ENCODE measurements around the gene EIF2S3.
"Not testable (repeated sequence)": the region's sequence is repeated elsewhere in the genome, so short reads cannot be mapped to it uniquely, and the experiment has no call there.

Gene EIF2S3

GRCh38 chrX:24054182-24055042 is at the start of gene EIF2S3:
Gene EIF2S3 (plus strand): TSS chrX:24054956. CDS start chrX:24054969, 13 bp downstream.
- DNase-seq (ENCODE audit: low read depth in 2 of 2) = peak; percentile 72 to 79

GRCh38 chrX:24005028-24005427 is 49.7 kb upstream of the EIF2S3 start:
- DNase-seq (ENCODE audit: low read depth in 2 of 2) = no peak

DNA sequence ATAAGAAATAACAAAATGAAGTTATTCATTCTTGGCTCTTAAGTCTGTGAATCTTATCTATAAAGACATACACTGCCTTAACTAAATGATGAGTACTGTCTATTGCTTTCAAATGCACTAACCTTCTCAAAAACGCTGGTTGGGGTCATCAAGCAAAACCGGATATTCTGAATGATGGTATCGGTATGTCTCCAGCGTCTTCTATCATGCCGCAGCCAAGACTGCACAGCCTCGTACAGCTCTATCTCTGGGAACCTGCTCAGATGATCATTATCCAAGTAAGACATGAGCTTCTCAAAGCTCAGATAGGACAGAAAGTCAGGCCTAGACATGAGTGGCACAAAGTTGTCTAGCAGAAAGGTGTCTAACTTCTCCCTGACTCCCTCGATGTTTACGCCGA is 48.9 kb upstream of the EIF2S3 start:
- no peak for DNase-seq (ENCODE audit: low read depth in 2 of 2)

- no peak for DNase-seq (ENCODE audit: low read depth in 2 of 2)
Measured at GRCh38 chrX:24012266-24012665, 42.5 kb upstream of the EIF2S3 start.

DNA sequence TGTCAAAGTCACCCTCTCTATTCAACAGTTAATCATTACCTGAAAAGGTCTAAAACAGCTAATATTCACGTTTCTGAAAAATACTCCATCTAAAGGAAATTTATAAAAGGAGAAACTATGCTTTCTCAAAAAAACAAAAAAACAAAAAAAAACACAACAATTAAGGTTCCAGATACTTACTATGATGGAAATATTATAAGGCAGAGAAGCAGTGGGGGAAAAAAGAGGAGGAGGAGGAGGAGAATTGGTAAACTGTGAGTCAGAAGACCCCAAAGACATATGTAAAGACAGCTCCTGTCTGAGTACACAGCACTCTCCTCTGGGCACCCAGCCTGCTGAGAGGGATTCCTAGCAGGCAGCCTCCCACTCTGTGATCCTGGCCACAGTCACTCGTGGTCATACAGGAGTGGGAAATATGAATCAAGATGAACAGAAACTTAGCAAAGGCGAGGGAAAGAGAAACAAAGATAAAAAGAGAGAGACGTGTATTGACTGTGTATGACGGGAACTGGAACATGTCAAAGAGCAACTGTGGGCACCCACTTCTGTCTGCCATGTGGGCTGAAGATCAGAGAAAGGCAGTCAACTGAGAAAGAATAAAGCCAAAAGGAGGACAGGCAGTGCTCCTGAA is 40.3 kb upstream of the EIF2S3 start:
- peak; percentile 10 to 46 for DNase-seq (ENCODE audit: low read depth in 2 of 2)

DNA sequence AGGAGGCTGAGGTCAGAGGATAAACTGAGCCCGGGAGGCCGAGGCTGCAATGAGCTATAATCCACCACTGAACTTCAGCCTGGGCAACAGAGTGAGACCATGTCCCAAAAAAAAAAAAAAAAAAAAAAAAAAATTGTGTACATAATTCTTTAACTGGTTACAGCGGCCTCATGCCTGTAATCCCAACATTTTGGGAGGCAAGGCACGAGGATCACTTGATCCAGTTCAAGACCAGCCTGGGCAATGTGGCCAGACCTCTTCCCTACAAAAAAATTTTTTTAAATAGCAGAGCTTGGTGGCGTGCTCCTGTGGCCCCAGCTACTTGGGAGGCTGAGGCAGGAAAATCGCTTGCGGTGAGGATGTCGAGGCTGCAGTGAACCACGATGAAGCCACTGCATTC is 37.1 kb upstream of the EIF2S3 start:
- no peak for DNase-seq (ENCODE audit: low read depth in 2 of 2)

DNA sequence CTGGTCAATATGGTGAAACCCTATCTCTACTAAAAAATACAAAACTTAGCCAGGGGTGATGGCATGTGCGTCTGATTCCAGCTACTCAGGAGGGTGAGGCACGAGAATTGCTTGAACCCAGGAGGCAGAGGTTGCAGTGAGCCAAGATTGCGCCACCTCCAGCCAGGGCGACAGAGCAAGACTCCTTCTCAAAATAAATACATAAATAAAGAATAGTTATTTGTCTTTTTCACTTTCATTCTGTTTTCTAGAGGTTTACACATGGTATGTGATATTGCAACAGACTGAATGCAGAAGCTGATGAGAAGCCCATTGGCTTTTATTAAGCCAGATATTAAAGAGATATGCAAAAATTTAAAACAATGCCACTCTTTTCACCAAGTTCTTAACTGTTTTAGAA is 35.9 kb upstream of the EIF2S3 start:
- no peak for DNase-seq (ENCODE audit: low read depth in 2 of 2)

- DNase-seq (ENCODE audit: low read depth in 2 of 2) = no peak
Measured at GRCh38 chrX:24019448-24019847, 35.3 kb upstream of the EIF2S3 start.

DNA sequence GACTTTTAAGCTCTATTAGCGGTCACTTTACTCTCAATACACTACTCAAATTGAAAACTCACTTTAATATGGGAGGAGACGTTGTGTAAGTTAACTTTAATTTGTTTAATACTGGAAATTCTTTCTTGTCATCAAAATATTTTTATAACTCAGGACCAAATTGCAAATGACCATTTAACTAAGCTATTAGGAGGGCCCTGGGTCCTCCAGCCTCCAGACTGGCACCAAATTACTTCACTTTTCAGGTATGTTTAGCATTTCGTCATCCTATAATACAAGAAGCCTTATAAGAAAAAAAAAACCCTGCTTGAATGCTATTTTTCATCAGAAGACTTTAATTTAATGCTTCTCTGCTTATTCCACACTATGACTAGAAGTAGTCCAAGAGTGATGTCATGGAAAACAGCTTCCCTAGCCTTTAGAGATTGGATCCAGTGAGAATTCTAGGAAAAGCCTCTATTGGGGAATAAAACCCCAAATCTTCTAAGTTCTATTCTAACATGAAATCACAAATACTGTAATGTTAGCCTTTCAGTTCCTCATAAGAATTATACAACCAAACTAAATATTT is 34.4 kb upstream of the EIF2S3 start:
- no peak for DNase-seq (ENCODE audit: low read depth in 2 of 2)

DNA sequence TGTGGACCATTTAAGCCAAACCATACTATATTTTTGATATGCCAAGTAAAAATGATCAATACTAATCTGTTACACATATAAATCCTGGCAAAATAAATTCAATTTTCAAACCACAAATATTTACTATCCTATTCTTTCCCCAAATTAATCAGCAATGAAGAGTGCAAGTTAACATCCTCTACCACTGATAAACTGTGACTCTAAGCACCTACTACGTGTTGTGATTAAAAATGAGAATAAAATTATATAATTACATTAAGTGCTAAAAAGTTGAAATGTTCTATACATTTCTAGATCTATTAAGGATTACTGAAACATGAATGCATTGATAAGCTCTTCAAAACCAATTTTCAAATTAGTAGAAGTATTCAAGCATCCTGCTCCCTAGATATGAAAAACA is 31.2 kb upstream of the EIF2S3 start:
- DNase-seq (ENCODE audit: low read depth in 2 of 2) = no peak

DNA sequence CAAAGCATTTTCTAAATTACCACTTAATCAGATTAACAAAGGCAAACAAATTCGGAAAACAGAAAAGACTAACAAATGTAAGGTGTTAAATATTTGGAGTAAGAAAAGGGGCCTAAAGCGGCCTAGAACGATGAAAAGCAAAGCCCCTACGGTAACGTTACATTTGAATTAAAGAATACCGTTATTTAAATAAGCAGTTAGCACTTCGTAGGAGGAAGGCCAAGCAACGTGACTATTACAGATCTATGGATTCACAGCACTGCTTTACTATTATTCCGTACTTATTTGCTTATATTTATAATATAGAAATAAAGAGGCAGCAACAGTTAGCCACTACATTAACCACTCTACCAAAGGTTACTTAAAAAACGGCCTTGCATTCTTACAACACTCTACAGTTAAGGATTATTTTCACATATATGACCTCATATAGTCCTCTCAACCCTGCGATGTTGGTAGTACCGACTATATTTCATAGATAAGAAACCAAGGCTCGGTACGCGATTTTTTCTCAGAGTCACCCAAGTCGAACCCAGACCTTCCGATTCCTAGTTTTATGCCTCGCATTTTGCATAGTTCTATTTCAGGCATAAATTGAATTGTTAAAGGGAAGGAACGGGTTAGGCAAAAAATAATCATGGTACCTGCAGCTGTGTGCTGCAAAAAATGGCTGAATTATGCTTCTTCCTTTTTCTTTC is 30.6 kb upstream of the EIF2S3 start:
- no peak for DNase-seq (ENCODE audit: low read depth in 2 of 2)

DNA sequence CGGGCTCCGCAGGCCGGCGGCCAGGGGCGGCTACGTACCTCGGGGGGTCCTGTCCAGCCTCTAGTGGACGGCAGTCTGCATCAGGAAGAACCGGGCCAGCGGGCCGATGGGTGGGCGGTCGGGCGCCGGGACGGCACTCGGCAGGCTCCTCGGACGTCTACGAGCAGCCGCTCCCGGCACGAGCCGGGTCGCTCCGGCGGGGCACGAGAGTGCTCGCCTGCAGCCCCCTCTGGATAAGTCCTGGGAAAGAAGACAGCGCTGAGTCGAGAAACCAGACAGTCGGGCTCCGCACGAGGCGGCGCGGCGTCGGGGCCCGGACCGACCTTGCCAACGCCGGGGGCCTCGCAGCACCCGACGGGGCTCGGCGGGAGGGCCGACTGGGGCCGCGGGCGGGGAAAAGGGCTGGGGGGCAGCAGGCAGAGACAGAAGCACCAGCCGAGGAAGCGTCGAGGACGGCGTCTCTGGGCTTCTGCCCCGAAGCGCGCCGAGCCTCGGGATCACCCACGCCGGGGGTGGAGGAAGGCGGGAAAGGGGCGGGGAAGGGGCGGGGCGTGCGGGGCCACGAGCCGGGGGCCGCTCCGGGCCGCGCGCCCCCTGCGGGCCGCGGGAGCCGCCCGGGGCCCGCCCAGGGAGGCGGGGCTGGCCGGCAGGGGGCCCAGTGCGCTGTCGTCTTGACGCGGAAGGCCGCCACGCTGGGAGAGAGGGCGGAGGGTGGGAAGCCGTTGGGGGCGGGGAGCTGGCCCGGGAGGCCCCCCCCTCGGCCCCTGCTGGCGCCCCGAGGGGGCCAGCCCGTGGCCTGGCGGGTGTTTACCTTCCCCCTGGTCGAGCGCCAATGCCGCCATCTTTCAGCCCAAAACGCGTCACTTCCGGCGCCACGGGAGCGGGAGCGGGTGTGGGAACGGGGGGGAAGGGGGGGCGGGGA is 29.7 kb upstream of the EIF2S3 start:
- peak; percentile 82 to 83 for DNase-seq (ENCODE audit: low read depth in 2 of 2)

DNA sequence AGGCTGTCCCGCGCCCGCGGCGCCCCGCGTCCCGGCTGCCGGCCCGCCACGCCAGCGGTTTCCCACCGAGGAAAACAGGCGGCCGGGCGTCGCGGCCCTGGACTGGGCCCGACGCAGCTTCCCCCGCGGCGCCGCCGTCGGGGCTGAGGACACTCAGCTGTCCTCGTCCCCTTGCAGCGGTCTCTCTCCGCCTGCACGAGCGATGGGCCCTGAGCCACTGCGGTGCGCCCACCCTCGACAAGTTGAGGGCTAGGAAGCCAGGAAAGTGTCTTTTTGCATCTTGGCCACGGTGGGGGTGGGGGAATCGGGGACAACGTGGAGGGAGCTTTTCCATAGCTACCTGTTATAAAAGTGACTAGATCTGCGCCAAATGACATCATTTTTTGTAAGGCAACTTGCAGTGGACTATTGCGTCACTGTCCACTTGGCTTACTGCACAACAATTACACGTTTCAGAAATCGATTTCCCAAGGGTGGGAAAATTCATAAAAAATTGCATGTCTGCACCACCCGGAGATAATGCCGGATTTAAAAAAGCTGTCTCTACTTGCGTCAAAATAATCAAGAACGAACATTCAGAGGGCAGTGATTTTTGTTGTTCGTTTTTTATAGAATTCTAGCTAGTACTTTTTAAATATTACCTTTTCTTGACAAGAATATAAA is 28.9 kb upstream of the EIF2S3 start:
- no peak for DNase-seq (ENCODE audit: low read depth in 2 of 2)

DNA sequence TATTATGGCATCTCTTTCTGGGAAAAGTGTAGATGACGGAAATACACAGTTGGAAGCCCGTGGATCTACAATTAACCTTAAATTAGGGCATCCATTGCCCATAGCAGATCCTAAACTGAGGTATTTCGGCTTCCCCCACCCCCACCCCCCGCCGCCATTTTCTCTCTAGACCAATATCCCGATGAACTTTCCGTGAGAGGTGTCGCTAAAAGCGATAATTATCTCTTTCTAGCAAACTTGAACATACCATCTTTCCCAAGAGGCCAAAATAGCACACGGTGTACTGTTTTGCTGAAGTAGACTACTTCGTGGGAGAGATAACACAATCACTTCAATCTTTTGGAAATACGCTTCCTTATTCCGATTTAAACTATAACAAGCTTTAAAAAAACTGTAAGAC is 28.3 kb upstream of the EIF2S3 start:
- no peak for DNase-seq (ENCODE audit: low read depth in 2 of 2)

- no peak for DNase-seq (ENCODE audit: low read depth in 2 of 2)
Measured at GRCh38 chrX:24027086-24027485, 27.7 kb upstream of the EIF2S3 start, which contains the start of gene KLHL15. Gene KLHL15 (minus strand): TSS chrX:24027186. CDS start chrX:24006693, 20,493 bp downstream.

DNA sequence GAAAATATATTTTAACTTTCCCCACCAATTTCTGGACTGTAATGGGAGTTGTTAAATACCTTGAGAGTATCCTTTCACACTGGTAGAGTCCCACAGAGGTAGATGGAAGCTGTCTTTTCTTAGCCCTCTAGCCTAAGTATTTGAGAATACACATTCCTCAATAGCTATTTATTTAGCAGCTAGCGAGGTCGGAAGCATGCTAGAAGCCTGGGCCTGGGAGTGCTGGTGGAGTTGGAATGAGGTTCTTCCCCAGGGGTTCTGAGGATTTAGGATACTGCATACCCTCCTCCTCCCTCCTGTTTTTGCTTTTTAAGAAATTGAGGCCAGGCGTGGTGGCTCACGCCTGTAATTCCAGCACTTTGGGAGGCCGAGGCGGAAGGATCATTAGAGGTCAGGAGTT is 26.8 kb upstream of the EIF2S3 start:
- DNase-seq (ENCODE audit: low read depth in 2 of 2) = no peak

GRCh38 chrX:24030597-24030996 is 24.2 kb upstream of the EIF2S3 start:
- no peak for DNase-seq (ENCODE audit: low read depth in 2 of 2)

DNA sequence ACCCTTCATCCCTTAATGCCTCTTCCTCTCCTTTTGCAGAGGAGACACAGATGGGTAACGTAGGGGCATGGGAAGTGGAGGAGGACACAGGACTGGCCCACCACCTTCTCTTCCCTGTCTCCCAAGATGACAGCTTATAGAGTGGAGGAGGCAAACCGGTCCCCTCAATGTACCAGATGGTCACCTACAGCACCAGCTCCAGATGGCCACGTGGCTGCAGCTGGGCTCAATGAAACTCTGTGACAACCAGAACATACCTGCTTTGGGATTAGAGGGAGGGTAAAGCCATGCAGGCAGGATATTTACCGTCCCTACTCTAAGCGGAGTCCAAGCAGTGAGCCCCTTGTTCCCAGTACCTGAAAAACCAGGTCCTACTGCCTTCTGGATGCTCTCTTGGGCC is 20.3 kb upstream of the EIF2S3 start:
- no peak for DNase-seq (ENCODE audit: low read depth in 2 of 2)

DNA sequence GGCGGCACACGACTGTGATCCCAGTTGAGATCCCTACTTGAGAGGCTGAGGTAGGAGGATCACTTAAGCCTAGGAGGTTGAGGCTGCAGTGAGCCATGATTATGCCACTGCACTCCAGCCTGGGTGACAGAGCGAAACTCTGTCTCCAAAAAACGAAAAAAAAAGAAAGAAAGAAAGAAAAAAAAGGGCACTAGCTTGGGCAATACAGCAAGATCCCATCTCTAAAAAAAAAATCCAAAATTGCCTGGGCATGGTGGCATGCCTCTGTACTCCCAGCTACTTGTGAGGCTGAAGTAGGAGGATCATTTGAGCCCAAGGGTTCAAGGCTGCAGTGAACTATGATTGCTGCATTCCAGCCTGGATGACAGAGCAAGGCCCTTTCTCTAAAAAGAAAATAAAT is 17.0 kb upstream of the EIF2S3 start:
- DNase-seq (ENCODE audit: low read depth in 2 of 2) = no peak

DNA sequence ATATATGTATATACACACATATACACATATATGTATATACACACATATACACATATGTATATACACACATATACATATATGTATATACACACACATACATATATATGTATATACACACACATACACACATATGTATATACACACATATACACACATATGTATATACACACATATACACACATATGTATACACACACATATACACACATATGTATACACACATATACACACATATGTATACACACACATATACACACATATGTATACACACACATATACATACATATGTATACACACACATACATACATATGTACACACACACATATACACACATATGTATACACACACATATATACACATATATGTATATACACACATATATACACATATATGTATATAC is 8.7 kb upstream of the EIF2S3 start:
- not testable (repeated sequence) for DNase-seq (ENCODE audit: low read depth in 2 of 2)

DNA sequence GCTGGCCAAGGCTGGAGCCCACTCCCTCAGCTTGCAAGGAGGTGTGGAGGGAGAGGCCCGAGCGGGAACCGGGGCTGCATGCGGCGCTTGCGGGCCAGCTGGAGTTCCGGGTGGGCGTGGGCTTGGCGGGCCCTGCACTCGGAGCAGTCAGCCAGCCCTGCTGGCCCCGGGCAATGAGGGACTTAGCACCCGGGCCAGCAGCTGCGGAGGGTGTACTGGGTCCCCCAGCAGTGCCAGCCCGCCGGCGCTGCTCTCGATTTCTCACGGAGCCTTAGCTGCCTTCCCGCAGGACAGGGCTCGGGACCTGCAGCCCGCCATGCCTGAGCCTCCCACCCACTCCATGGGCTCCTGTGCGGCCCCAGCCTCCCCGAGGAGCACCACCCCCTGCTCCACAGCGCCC is 5.1 kb upstream of the EIF2S3 start:
- not testable (repeated sequence) for DNase-seq (ENCODE audit: low read depth in 2 of 2)

Data from stimulated activated CD8-positive, alpha-beta memory T cell treated with anti-CD3 and anti-CD28 coated beads, Interleukin-15, amount 100 ng/mL, for 48 hours (primary cell).